Ramos (cell line): Measurements from ENCODE around the gene MTERF2.
"Not testable (repeated sequence)": the region's sequence is repeated elsewhere in the genome, so short reads cannot be mapped to it uniquely, and the experiment has no call there.

Source experiments
- in situ Hi-C: fragments of 300-500 bp; cut with MboI; formaldehyde crosslinking; loops from one replicate; pipeline ENCODE4 v1.14.3; 2022; ENCODE audit warnings: low sequenced_read_pairs; ENCODE audit not compliant: unreplicated experiment

MTERF2 gene, protein sequence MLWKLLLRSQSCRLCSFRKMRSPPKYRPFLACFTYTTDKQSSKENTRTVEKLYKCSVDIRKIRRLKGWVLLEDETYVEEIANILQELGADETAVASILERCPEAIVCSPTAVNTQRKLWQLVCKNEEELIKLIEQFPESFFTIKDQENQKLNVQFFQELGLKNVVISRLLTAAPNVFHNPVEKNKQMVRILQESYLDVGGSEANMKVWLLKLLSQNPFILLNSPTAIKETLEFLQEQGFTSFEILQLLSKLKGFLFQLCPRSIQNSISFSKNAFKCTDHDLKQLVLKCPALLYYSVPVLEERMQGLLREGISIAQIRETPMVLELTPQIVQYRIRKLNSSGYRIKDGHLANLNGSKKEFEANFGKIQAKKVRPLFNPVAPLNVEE

GRCh38 chr12:106986625-106987389 is at the start of gene MTERF2:
TSS of gene MTERF2 (minus strand) at chr12:106987146. CDS start at chr12:106978714, 8,432 bp downstream.
- in situ Hi-C loops, result no loop called here

DNA sequence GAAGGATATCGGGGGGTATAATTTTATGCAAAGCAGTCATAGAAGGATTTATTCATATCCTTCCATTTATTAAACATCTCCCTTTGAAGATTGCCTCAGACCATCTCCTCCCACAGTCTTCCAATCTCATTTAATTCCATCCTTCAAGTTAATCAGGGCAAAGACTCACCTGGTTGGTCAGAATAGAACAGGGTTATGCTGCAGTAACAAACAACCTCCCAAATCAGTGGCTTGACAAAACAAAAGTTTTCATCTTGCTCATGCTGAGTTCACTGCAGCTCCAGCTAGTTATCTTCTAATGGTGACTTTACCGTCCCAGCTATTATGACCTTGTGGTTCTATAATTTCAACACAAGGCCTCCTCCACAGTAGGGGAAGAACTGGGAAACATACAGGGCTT is 48.8 kb upstream of the MTERF2 start:
- in situ Hi-C loops, result no loop called here

- in situ Hi-C loops, result no loop called here
Measured at GRCh38 chr12:107033758-107034739, 47.1 kb upstream of the MTERF2 start.

DNA sequence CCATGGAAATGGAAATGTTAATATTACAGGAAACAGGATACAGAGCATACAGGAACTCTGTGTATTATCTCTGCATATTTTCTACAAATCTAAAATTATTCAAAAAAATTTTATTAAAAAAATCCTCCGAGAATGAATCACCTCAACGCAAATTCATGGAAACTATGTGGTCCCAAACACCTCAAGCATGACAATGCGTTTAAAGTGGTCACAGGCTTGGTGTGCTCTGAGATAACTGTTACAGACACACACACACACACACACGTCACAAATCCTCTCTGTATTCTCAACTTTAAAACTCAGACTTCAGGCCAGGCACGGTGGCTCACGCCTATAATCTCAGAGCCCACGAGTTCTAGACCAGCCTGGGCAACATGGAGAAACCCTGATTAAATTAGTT is 45.3 kb upstream of the MTERF2 start:
- in situ Hi-C loops, result no loop called here

GRCh38 chr12:107031061-107031460 is 44.1 kb upstream of the MTERF2 start:
- in situ Hi-C loops, result no loop called here

DNA sequence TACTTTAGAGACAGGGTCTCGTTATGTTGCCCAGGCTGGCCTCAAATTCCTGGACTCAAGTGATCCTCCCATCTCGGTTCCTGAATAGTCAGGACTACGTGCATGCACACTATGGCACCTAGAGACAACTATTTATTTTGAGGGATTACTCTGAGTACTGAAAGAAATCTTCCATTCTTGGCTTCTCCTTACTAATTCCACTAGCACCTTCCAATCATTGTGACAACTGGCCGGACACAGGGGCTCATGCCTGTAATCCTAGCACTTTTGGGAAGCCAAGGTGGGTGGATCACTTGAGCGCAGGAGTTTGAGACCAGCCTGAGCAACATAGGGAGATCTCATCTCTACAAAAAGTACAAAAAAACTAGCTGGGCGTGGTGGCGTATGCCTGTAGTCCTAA is 42.1 kb upstream of the MTERF2 start:
- in situ Hi-C loops, result no loop called here

DNA sequence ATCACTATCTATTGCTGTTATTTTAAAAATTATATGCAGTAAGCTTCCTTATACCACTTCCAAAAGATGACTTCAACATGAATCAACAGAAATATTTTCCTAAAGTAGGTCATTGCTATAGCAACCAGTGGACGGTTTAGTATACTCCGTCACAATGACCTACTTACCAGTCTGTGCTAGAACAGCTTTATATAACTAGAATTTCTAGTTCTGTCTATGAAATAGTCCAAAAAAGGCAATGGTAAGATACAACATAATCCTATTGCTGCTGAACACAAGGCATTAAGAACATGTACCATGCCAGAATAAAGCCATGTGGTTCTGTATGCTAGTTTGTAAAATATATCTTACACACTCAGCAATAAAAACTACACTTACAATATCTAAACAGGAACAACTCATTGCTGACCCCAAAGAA is 40.7 kb upstream of the MTERF2 start:
- in situ Hi-C loops, result no loop called here

DNA sequence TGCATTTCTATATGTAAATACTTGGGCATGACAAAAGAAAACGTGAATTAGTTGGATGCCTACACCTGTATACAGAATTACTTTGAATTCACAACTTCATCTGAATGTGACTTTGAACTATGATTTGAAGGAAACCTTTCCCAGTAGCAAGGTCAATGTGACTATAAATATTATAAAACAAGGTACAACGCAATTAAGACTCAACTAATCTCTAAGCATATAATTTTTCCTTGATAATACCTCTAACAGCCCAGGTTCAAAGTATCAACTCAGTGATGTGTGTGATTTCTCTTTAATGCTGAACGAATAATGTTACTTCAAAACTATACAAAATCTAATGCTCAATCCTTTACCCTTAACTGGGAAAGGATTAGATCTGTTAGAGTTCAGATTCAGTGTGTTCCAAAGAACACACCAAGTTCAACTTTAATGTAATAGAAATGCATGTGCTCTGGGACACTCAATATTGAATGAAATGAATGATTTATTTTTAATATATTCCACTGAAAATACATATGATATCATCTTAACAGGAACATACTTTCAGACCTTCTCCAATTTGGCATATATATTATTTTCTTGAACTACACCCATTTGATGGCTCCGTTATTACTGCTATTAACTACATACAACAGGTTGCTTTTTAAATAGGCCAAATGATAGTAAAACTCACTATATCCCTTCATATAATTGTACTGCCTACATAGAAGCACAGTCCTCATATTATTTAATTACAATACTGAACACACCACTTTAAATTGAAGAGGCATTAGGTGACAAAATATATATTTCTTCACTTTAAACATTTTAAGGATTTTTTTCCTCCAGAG is 40.1 kb upstream of the MTERF2 start:
- in situ Hi-C loops, result no loop called here

GRCh38 chr12:107026356-107026755 is 39.4 kb upstream of the MTERF2 start:
- in situ Hi-C loops, result not testable (repeated sequence)

DNA sequence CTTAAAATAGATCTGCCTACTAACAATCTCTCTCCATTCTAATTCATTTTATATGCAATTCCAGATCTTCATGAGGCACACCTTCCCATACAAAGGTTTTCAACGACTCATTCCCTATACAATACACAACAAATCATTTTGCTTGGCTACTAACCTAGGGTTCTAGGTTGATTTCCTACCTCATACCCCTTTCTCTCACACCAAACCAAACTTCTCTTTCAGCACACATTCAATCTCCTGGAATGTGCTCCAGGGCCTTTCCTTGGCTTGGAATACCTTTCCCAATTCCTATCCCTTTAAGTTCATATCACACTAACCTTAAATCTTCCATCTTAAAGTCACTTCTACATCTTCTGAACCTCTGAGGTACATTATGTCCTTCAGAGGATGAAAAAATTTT is 38.7 kb upstream of the MTERF2 start:
- in situ Hi-C loops, result no loop called here

DNA sequence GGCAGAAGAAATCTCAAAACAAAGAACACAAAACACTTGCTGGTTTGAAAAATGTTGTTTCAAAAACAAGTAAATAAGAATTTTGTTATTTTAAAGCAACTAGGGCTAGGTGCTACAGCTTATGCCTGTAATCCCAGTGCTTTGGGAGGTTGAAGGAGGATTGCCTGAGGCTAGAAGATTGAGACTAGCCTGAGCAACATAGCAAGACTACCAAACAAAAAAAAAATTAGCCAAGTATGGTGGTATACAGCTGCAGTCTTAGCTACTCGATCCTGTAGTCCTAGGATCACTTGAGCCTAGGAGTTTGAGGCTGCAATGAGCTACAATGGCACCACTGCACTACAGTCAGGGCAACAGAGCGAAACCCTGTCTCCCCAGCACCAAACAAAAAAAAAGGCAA is 32.6 kb upstream of the MTERF2 start:
- in situ Hi-C loops, result no loop called here

GRCh38 chr12:107017042-107017441 is 30.1 kb upstream of the MTERF2 start:
- in situ Hi-C loops, result no loop called here

DNA sequence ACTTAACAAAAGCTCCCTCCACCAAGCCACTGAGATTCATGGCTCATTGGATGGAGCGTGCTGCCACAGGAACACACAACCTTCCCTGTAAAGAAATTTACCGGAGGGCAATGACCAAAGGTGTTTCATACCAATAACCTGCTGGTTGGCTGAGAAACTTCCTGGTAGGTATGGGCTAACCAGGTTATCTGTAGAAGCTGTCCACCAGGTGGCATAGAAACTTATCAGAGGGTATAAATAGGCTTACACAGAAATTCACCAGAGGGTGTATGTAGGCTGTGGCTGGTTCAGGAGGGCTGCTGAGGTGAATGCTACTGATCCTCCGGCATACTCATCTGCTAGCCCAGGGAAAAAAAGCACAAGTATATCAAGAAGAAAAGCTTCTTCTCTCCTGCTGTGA is 27.1 kb upstream of the MTERF2 start:
- in situ Hi-C loops, result no loop called here

GRCh38 chr12:107012736-107013425 is 25.9 kb upstream of the MTERF2 start:
- in situ Hi-C loops, result no loop called here

GRCh38 chr12:107011519-107011918 is 24.6 kb upstream of the MTERF2 start:
- in situ Hi-C loops, result no loop called here

DNA sequence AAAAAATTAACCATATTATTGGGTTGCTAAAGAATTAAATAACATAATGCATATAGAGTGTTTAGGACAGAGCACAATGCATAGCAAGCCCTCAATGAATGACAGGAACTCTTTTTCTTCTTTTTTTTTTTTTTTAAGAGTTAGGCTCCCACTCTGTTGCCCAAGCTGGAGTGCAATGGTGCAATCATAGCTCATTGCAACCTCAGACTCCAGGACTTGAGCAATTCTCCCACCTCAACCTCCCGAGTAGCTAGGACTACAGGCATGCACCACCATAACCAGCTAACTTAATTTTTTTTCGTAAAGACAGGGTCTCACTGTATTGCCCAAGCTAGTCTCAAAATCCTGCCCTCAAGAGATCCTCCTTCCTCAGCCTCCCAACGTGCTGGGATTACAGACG is 20.5 kb upstream of the MTERF2 start:
- in situ Hi-C loops, result no loop called here

GRCh38 chr12:107002665-107003064 is 15.7 kb upstream of the MTERF2 start:
- in situ Hi-C loops, result not testable (repeated sequence)

DNA sequence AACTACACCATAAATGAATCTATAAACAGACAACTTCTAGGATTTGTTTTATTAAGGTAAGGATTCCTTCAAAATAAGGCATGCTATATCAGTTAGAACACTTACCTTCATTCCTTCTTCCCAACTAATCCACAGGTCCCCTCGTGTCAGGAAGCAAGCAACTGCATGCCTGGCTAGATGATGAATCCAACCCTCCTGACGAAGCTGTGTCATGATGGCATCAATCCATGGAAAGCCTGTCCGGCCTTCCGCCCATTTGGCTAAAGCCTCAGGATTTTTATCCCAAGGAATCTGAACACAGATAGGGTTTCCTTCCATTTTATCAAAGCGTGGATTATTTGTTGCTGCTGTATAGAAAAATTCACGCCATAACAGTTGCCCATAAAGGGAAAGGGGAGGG is 12.5 kb upstream of the MTERF2 start:
- in situ Hi-C loops, result no loop called here

- in situ Hi-C loops, result no loop called here
Measured at GRCh38 chr12:106997916-106998315, 11.0 kb upstream of the MTERF2 start.
